Muscle of back (tissue), 11 donors: ENCODE data around the gene LUC7L3. TPM values are rescaled to one million over a fixed set of nuclear protein-coding genes. Genes with fewer than 3 reads are reported as not detected.
"Not testable (repeated sequence)": the region's sequence is repeated elsewhere in the genome, so short reads cannot be mapped to it uniquely, and the experiment has no call there.

Experiments
- DNase-seq, 3 donors: peaks; one replicate each; pipeline versions ENCODE4 v3.0.0 to v3.0.0-alpha.2; 2013
- polyA plus RNA-seq, 10 donors: library from polyadenylated mRNA; unstranded; fragments of 120-200 nt; gene quantifications; one replicate each; pipeline ENCODE4 v1.2.1, GENCODE V29; 2013; ENCODE audit not compliant: insufficient read length in 10 of 10

The LUC7L3 gene
- polyA plus RNA-seq, 10 donors = 189 to 453 (median 294) TPM

GRCh38 chr17:50707289-50708049 is 11.9 kb upstream of the LUC7L3 start, which contains the start of gene ANKRD40:
Gene ANKRD40 (minus strand): TSS chr17:50707914. CDS start chr17:50707654, 260 bp downstream.
- peak; percentile 95 to 97 (median 95) for DNase-seq

- DNase-seq = peak; percentile 40 to 82 (median 48)
These were observed 11.1 kb upstream of the LUC7L3 start for GRCh38 chr17:50708050-50709000.

GRCh38 chr17:50709053-50709452 is 10.3 kb upstream of the LUC7L3 start:
- DNase-seq = not testable (repeated sequence)

- DNase-seq = no peak
These were observed 9.4 kb upstream of the LUC7L3 start for GRCh38 chr17:50710025-50710424.

- DNase-seq = no peak
These were observed 8.8 kb upstream of the LUC7L3 start for GRCh38 chr17:50710650-50711049.

GRCh38 chr17:50712641-50713040 is 6.8 kb upstream of the LUC7L3 start:
- no peak for DNase-seq

GRCh38 chr17:50715471-50715870 is 3.9 kb upstream of the LUC7L3 start:
- no peak for DNase-seq

GRCh38 chr17:50719924-50720794 is 756 bp downstream of the LUC7L3 start:
- peak in 1 of 3 donors; percentile 8 for DNase-seq

- peak in 1 of 3 donors; percentile 39 for DNase-seq
These were observed 2.0 kb downstream of the LUC7L3 start for GRCh38 chr17:50721194-50722010.

- DNase-seq = no peak
These were observed 3.3 kb downstream of the LUC7L3 start for GRCh38 chr17:50722746-50723145.

GRCh38 chr17:50724622-50725021 is 5.2 kb downstream of the LUC7L3 start:
- DNase-seq = not testable (repeated sequence)

- no peak for DNase-seq
These were observed 6.6 kb downstream of the LUC7L3 start for GRCh38 chr17:50725769-50726655.

GRCh38 chr17:50728112-50728429 is 8.7 kb downstream of the LUC7L3 start:
- DNase-seq = no peak

GRCh38 chr17:50728881-50729765 is 9.7 kb downstream of the LUC7L3 start:
- DNase-seq = no peak

- no peak for DNase-seq
These were observed 12.4 kb downstream of the LUC7L3 start for GRCh38 chr17:50731575-50732460.

GRCh38 chr17:50735287-50735686 is 15.9 kb downstream of the LUC7L3 start:
- DNase-seq = no peak

GRCh38 chr17:50737118-50737698 is 17.8 kb downstream of the LUC7L3 start:
- no peak for DNase-seq
